GM18505 (cell line): Measurements from ENCODE around the gene ZYX.
"Not testable (repeated sequence)": the region's sequence is repeated elsewhere in the genome, so short reads cannot be mapped to it uniquely, and the experiment has no call there.

ENCODE experiments used
- ATAC-seq: cut with Tn5 transposase; IDR thresholded peaks from one replicate; pipeline ENCODE4 v1.9.1; 2021; ENCODE audit not compliant: unreplicated experiment
- POLR2A ChIP-seq: IDR thresholded peaks from 4 replicates; pipeline ENCODE4 v1.6.1; 2011; ENCODE audit warnings: borderline replicate concordance; ENCODE audit not compliant: insufficient read depth, insufficient read length; ENCODE audit errors: extremely low read depth

The ZYX gene

DNA sequence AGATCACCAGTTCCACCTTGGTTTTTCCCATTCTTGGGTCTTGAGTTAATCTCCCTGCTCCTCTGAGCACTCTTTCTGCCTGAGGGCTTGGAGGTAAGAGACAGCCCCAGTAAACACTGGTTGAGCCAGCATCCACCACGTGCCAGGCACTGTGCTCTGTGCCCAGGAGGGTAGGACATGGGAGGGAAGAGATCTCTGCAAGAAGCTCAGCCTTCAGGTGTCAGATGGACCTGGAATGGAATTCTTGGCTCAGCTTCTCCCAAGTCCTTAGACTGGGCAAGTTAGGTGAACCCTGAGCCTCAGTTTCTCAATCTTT lies 2.5 kb downstream of the ZYX start:
- no peak for ATAC-seq
- no peak for TF ChIP-seq POLR2A

DNA sequence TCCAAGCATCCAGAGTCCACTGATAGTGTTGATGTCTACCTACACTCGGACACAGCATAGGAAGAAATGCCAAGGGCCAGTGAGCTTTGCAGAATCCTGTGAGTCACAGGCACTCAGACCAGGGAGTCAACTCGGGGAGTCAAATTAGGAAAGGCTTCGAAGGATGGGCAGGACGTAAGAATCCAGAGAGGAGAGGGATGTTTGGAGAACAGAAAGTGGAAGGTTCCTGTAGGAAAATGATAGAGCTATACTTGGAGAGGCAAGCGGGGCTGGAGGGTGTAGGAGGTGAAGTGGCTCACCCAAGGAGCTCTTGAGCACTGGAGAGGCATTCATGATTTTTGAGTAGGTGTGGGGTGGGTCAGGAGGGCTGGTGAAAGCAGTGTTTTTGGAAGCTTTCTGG lies 3.0 kb downstream of the ZYX start:
- ATAC-seq = no peak
- TF ChIP-seq POLR2A = no peak

DNA sequence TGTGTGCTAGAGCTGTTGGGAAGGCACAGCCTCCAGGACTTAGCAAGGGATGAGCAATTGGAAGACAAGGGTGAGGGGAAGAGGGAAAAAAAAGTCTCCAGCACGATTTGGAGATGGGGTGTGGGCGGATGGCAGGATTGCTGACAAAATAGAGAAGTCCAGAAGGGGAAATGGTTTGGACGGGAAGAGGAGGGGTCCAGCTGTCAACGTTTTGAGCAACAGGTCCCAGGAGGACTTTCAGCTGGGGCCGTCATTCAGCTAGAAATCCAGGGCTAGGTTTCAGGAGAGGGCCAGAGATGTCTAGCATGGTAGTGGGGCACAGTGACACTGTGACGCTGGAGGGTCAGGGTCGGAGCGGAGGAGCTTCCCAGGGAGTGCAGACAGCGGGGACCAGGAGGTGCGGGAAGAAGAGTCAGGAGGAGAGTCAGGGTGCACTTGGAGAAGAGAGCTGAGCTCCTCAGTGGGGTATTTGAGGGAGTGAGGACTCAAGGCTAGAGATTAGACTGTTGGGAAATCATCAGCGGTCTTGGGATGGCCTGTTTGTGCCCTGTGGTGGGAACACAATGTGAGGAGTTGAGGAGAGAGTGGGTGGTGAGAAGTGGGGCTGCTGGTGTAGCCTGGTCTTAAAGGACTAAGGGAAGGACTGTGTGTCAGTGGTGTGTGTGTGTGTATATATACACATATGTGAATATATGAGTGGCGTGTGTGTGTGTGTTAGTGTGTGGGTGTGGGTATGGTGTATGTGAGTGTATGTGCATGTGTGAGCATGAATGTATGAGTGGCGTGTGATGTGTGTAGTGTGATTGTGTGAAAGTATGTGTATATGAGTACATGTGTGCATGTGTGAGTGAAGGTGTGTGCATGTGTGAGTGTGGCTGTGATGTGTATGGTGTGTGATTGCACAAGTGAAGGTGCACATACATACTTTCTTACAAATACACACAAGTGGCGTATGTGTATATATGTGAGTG lies 3.8 kb downstream of the ZYX start:
- no peak for ATAC-seq
- no peak for TF ChIP-seq POLR2A

DNA sequence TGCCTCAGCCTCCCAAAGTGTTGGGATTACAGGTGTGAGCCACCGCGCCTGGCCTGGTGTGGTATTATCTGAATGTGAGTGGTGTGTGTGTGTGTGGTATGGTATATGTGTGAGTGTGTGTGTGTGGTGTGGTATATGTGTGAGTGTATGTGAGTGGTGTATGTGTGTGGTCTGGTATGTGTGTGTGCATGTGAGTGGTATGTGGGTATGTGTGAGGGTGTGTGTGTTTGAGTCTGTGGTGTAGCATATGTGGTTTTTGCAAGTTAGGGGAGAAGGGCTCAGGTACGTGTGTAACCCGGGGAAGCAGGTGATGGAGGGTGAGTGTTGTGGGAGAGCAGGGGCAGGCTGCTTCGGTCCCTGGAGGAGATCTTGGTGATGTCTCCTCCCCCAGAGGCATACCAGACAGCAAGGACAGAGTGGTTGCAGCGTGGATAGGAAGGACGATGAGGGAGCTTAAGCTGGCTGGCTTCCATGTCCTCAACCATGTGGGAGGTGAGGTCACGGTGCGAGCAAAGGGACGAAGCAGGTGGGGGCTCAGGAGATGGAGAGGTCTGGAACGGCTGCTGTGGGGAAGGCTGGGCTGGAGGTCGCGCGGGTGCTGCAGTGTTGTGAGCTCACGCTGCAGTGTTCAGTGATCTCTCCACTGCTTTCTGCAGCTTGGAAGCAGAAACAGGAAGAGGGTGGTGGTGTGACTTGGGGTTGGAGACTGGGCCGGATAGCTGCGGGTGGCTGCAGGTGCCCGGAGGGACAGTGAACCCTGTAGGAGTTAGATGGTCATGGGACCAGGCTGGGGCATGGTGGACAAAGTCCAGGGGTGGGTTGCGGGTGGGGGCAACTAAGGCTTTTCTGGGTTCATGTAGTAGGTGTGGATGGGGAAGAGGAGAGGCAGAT lies 5.0 kb downstream of the ZYX start:
- no peak for ATAC-seq
- no peak for TF ChIP-seq POLR2A

GRCh38 chr7:143387156-143387975 lies 6.2 kb downstream of the ZYX start:
- ATAC-seq = no peak
- no peak for TF ChIP-seq POLR2A

GRCh38 chr7:143388051-143388450 lies 6.9 kb downstream of the ZYX start:
- no peak for ATAC-seq
- TF ChIP-seq POLR2A = no peak

GRCh38 chr7:143388491-143389101 lies 7.5 kb downstream of the ZYX start:
- TF ChIP-seq POLR2A = no peak
- ATAC-seq = no peak

GRCh38 chr7:143389316-143390103 lies 8.4 kb downstream of the ZYX start:
- no peak for ATAC-seq
- no peak for TF ChIP-seq POLR2A

GRCh38 chr7:143390104-143390772 lies 9.1 kb downstream of the ZYX start:
- no peak for TF ChIP-seq POLR2A
- no peak for ATAC-seq

DNA sequence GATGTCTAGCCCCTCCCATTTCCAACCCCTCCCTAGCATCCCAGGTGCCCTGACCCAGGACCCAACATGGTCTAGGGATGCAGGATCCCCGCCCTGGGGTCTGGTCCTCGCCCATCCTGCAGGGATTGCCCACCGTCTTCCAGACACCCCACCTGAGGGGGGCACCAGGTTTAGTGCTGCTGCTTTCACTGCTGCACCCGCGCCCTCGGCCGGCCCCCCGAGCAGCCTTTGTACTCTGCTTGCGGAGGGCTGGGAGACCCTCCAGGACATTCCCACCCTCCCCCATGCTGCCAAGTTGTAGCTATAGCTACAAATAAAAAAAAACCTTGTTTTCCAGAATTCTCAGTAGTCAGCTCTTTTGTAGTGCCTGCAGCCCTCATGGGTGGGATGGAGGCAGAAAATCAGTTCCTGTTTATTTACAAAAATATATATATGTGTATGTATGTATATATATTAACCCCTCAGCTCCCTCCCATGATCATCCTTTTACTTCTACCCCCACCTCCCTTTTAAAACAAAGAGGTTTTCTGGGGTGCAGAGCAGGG lies 9.7 kb downstream of the ZYX start:
- no peak for TF ChIP-seq POLR2A
- ATAC-seq = no peak

- ATAC-seq = no peak
- TF ChIP-seq POLR2A = no peak
Observed at GRCh38 chr7:143391462-143392404, 10.6 kb downstream of the ZYX start.

DNA sequence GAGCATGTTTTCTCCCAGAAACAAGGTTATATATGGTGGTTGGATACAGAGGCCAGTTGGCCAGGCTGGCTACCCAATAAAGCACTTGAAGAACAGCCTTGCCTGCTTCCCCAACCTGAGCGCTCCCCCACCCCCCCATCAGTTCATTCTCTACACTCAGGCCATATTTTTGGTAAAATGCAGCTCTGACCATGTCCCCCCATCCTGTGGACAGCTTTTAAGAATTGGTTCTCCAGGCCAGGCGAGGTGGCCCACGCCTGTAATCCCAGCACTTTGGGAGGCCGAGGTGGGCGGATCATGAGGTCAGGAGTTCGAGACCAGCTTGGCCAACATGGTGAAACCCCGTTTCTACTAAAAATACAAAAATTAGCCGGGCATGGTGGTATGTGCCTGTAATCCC lies 11.3 kb downstream of the ZYX start:
- ATAC-seq = not testable (repeated sequence)
